ENCODE results near the gene MYO5A.

DNA sequence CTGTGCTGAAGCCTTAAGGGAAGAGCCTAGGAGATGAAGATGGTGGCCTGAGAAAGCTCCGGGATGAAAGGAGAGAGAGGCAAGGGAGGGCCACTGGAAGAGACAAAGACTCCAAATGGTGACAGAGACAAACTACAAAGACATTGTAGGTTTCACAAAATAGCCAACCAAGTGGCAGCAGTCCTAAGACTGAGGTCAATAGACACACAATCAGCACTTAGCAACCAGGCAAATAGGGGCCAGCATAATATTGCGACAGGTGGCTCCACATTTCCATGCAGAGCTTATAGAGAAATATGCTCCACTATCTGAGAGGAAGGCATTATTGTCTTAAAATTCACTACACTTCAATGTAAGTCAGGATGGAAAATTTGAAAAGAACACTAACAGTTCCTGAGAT is 211.0 kb downstream of the MYO5A start:
- TF ChIP-seq EP300 (IDR thresholded peaks at IDR 0.05) (no peak), POLR2AphosphoS5 (IDR thresholded peaks at IDR 0.05) (no peak), CTCF (IDR thresholded peaks at IDR 0.05) (no peak)
